Fibroblast of pulmonary artery (primary cell): ENCODE measurements around the gene DHDH.
A peak's percentile ranks its signal among the peaks of the same experiment; 100 is the strongest.
"Not testable (repeated sequence)": the region's sequence is repeated elsewhere in the genome, so short reads cannot be mapped to it uniquely, and the experiment has no call there.

Experiments
- DNase-seq: peaks from one replicate; pipeline ENCODE4 v3.0.0-alpha.2; 2010; ENCODE audit warnings: low read depth
- H3K4me3 ChIP-seq: replicated peaks from 2 replicates; pipeline ENCODE4 v1.5.1; 2011; ENCODE audit warnings: low read depth, mild to moderate bottlenecking, control low read depth, low read length, moderate library complexity
- CTCF ChIP-seq: IDR thresholded peaks from 2 replicates; pipeline ENCODE4 v1.5.1; 2011; ENCODE audit warnings: mild to moderate bottlenecking, control low read depth, low read length, inconsistent platforms; ENCODE audit errors: missing control alignments

DHDH gene

DNA sequence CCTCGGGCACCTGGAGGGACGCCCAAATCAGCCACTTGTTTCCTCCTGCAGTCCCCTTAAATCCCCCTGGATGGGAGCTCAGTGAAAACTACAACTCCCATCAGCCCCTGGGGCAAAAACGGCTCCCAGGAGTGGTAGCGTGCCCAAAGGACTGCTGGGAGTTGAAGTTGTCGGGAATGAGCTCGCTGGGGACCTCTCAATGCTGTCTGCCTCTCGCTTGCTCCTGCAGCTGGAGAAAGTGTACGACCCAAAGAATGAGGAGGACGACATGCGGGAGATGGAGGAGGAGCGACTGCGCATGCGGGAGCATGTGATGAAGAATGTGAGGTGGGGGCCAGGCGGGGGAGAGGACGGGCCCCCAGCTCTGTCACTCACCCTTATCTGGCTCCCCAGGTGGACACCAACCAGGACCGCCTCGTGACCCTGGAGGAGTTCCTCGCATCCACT, 14.7 kb upstream of the DHDH start:
- no peak for TF ChIP-seq CTCF
- DNase-seq = peak; percentile 16
- H3K4me3 ChIP-seq = no peak overlapping the region

DNA sequence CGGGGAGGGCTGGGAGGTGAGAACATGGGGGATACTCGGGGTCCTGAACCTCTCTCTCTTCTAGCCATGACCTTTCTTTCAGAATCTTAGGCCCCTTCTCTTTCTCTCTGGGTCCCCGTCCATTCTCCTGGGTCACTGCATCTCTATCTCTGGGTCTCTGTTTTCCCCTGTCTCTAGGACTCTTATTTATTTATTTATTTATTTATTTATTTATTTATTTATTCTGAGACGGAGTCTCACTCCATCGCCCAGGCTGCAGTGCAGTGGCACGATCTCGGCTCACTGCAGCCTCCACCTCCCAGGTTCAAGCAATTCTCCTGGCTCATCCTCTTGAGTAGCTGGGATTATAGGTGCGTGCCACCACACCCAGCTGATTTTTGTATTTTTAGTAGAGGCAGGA, 14.2 kb upstream of the DHDH start:
- not testable (repeated sequence) for H3K4me3 ChIP-seq, DNase-seq

DNA sequence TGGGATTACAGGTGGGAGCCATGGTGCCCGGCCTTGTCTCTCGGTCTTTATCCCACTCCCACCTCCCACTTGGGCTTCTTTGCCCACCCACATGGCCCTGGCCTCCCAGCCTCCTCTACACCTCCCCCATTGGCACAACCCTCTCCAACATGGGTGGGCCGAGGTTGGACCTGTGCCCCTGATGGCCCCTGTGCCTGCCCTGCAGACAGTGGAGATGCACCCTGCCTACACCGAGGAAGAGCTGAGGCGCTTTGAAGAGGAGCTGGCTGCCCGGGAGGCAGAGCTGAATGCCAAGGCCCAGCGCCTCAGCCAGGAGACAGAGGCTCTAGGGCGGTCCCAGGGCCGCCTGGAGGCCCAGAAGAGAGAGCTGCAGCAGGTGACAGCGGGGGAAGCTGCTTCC, 12.6 kb upstream of the DHDH start:
- no peak overlapping the region for H3K4me3 ChIP-seq
- TF ChIP-seq CTCF = no peak
- no peak for DNase-seq

- no peak overlapping the region for H3K4me3 ChIP-seq
- TF ChIP-seq CTCF = no peak
- DNase-seq = no peak
These were observed 11.6 kb upstream of the DHDH start for GRCh38 chr19:48921721-48922500.

DNA sequence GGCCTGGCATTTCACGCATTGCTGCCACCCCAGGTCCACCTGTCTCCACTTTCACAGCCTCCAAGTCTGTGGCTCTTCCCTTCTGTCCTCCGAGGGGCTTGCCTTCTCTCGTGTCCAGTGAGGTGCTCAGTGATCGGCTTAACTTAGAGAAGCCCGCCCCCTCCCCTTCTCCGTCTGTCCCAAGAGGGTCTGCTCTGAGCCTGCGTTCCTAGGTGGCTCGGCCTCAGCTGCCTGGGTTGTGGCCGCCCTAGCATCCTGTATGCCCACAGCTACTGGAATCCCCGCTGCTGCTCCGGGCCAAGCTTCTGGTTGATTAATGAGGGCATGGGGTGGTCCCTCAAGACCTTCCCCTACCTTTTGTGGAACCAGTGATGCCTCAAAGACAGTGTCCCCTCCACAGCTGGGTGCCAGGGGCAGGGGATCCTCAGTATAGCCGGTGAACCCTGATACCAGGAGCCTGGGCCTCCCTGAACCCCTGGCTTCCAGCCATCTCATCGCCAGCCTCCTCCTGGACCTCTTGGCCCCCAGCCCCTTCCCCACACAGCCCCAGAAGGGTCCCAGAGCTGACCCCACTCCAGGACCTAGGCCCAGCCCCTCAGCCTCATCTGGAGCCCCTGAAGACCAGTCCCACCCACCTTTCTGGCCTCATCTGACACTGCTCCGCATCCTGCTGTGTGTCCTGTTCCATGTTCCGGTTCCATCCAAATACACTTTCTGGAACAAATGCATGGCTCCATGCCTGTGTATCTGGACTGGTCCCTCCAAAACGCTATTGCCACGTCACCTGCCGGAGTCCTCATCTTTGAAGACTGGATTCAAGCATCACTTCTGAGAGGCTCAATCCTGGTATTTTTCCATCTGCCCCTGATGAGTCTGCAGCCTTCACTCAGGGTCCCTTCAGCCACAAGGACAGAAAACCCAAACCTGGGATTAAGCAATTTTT, 10.7 kb upstream of the DHDH start:
- no peak for DNase-seq
- TF ChIP-seq CTCF = no peak
- no peak overlapping the region for H3K4me3 ChIP-seq

DNA sequence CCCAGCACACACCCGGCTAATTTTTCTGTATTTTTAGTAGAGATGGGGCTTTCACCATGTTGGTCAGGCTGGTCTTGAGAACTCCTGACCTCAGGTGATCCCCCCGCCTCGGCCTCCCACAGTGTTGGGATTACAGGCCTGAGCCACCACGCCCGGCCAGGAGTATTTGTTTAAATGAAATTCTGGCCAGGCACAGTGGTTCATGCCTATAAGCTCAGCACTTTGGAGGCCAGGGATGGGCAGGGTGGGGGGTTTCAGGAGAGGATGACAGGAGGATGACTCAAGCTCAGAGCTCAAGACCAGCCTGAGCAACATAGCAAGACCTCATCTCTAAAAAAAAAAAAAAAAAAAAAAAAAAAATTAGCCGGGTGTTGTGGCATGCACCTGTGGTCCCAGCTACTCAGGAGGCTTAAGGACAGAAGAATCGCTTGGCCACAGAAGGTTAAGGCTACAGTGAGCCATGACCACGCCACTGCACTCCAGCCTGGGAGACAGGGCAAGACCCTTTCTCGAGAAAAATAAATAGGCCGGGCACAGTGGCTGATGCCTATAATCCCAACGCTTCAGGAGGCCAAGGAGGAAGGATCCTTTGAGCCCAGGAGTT, 8.2 kb upstream of the DHDH start:
- peak; percentile 63 for DNase-seq
- H3K4me3 ChIP-seq = no peak overlapping the region
- TF ChIP-seq CTCF = no peak

- H3K4me3 ChIP-seq, DNase-seq: not testable (repeated sequence)
These were observed 7.6 kb upstream of the DHDH start for GRCh38 chr19:48925890-48926289.
